ENCODE results near the gene GGCX. TPM values are rescaled to one million over a fixed set of nuclear protein-coding genes. Genes with fewer than 3 reads are reported as not detected.
A peak's percentile ranks its signal among the peaks of the same experiment; 100 is the strongest.

GGCX gene
- total RNA-seq, 3 donors from 2014 or later: 26.4 to 39.1 (median 31.7) TPM

DNA sequence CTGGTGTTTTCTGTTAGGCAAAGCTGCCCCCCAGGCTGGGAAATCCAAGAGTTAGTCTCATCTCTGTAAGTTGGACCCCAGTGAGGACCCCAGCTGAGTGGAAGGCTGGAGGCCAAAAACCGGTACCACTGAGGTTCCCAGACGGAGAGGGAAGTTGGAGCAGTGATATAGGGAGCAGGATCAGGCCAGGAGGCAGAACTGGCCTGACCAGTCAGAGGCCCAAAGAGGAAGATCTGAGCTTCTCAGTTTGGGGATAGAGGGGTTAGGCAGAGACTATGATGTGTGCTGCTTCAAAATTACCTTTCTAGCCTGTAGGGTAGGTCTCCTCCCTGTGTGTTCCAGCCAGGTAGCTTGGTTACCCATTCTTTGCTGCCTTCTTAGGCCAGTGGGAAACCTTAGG, 29.7 kb upstream of the GGCX start:
- peaks cover 8% of the 10 kb centered on the region for H3K4me1 ChIP-seq (ENCODE audit: low read depth)
- DNase-seq (no peak), ATAC-seq (no peak)
- H3K4me3 ChIP-seq: no peak overlapping the region
- TF ChIP-seq CTCF (IDR thresholded peaks at IDR 0.05): no peak
- H3K9me3 ChIP-seq: no peaks in the 10 kb centered on the region
- intact Hi-C loops (cut with DNase I, micrococcal nuclease): no loop called here
- no peaks in the 10 kb centered on the region for H3K36me3 ChIP-seq (ENCODE audit: low read depth)

DNA sequence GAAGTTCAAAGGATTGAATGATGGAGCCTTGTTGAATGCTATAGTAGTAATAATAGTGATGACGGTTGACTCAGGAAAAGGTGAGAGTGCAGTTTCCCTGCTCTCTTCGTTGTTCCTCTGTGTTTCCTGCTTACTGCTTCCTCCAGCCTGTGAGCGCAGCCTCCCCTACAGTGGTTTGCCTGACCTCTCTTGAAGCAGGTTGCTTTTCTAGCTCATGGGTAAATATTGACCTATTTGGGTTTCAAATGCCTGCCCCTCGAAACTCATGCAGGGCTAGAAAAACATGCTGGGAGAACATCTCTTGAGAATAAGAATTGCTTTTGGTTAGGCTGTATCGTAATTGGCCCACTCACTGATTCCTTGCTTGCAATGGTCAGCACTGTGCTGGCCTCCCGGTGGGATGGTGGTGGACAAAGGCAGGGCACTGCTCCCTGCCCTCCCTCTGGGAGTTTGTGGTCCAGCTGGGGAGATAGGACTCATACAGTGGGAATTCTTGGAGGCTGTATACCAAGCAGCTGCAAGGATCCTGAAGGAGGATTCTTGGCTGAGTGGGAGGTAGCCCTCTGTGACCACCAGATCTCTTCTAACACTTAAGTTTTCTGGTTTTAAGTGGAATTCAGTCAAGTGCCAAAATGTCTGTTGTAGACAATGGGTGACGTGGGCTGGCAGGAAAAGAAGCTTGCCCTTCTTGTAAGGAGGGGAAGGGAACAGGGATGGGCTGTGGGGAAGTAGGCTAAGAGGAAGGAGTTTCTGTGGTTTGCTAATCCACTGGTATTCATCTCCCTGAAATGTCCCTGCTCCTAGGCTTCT, 28.9 kb upstream of the GGCX start:
- no peak for TF ChIP-seq CTCF (IDR thresholded peaks at IDR 0.05)
- no peak overlapping the region for H3K4me3 ChIP-seq
- ATAC-seq (peak; percentile 4), DNase-seq (no peak)
- no peaks in the 10 kb centered on the region for H3K36me3 ChIP-seq (ENCODE audit: low read depth)
- no peaks in the 10 kb centered on the region for H3K9me3 ChIP-seq
- H3K4me1 ChIP-seq (ENCODE audit: low read depth): peaks cover 16% of the 10 kb centered on the region
- intact Hi-C loops (cut with DNase I, micrococcal nuclease): no loop called here

GRCh38 chr2:85589181-85589580, 27.9 kb upstream of the GGCX start:
- Histone ChIP-seq H3K4me3 (no peak overlapping the region), H3K36me3 (ENCODE audit: low read depth) (no peaks in the 10 kb centered on the region), H3K4me1 (ENCODE audit: low read depth) (peaks cover 15% of the 10 kb centered on the region), H3K9me3 (no peaks in the 10 kb centered on the region)
- no peak for TF ChIP-seq CTCF (IDR thresholded peaks at IDR 0.05)
- ATAC-seq (no peak), DNase-seq (no peak)
- intact Hi-C loops (cut with DNase I, micrococcal nuclease): no loop called here

DNA sequence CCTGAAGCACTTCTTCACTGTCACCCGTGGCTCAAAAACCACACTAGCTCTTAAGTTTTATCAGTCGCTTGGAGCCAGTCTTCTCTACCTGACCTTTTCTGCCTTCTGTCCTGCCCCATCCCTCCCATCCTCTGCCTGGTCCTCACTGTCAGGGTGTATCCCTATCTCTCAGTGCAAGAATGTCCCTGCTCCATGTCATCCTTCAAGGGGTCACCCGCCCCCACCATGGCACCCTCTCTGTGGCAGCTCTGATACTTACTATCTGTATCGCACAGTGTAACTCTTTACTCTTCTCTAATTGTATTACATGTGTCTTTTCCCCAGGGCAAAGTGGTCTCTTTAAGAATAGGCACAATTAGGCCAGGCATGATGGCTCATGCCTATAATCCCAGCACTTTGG, 27.4 kb upstream of the GGCX start:
- Histone ChIP-seq H3K36me3 (ENCODE audit: low read depth) (no peaks in the 10 kb centered on the region), H3K9me3 (no peaks in the 10 kb centered on the region), H3K4me3 (no peak overlapping the region), H3K4me1 (ENCODE audit: low read depth) (peaks cover 16% of the 10 kb centered on the region)
- TF ChIP-seq CTCF (IDR thresholded peaks at IDR 0.05): no peak
- intact Hi-C loops (cut with DNase I, micrococcal nuclease): no loop called here
- DNase-seq (no peak), ATAC-seq (no peak)

DNA sequence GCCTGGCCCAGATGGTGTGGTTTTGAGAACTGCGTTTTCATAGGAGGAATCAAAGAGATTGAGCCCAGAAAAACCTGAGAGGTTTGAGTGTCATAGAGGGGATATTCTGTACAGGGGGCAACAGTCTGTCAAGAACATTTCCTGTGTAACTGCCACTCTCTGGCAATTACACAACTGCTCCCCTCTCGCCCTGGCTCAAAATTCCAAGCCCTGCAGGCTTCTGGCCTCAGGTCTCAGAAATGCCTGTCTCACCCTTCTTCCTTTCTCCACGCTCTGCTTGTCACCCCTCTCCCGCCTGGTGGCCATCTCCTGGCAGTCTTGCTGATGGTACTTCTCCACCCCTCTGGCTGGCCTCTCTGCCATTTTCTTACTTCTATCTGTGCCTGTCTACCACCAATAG, 26.9 kb upstream of the GGCX start:
- no peak for DNase-seq
- H3K4me1 ChIP-seq (ENCODE audit: low read depth): peaks cover 17% of the 10 kb centered on the region
- H3K9me3 ChIP-seq: no peaks in the 10 kb centered on the region
- H3K36me3 ChIP-seq (ENCODE audit: low read depth): no peaks in the 10 kb centered on the region
- intact Hi-C loops (cut with DNase I, micrococcal nuclease): no loop called here
- no peak for TF ChIP-seq CTCF (IDR thresholded peaks at IDR 0.05)
- no peak for ATAC-seq
- H3K4me3 ChIP-seq: no peak overlapping the region

GRCh38 chr2:85585781-85586105, 24.4 kb upstream of the GGCX start:
- intact Hi-C loops (cut with DNase I, micrococcal nuclease): no loop called here
- Histone ChIP-seq H3K4me3 (no peak overlapping the region), H3K4me1 (ENCODE audit: low read depth) (peaks cover 19% of the 10 kb centered on the region), H3K36me3 (ENCODE audit: low read depth) (no peaks in the 10 kb centered on the region), H3K9me3 (no peaks in the 10 kb centered on the region)
- DNase-seq: no peak
- peak; percentile 40 for ATAC-seq
- TF ChIP-seq CTCF (IDR thresholded peaks at IDR 0.05): no peak

All from mucosa of descending colon (tissue), 3 donors.